Lower leg skin (tissue), 4 donors: ENCODE measurements around the gene EXOC6B. TPM values are rescaled to one million over a fixed set of nuclear protein-coding genes. Genes with fewer than 3 reads are reported as not detected.

Source experiments
- DNase-seq, 2 donors: peaks; one replicate each; pipeline ENCODE4 v3.0.0-alpha.2; 2019; ENCODE audit warnings: low spot score in 2 of 2
- H3K4me3 ChIP-seq: fragments of 200-600 bp; sonication (generic); 2 replicates; pipeline ENCODE4 v1.5.1; 2017; ENCODE audit warnings: mild to moderate bottlenecking, low read depth; ENCODE audit not compliant: poor library complexity, severe bottlenecking
- POLR2A ChIP-seq, 2 donors: fragments of 450-650 bp; IDR thresholded peaks; one replicate each; pipeline ENCODE4 v1.6.1; 2016 to 2017; ENCODE audit warnings: antibody characterized with exemption in 2 of 2, mild to moderate bottlenecking in 1 of 2, moderate library complexity in 1 of 2
- whole genome bisulfite sequencing, 2 donors: methylation state at CpG; one replicate each; pipeline ENCODE4 v1.1.5; 2018; 5-methylcytosine and 5-hydroxymethylcytosine counted together
- intact Hi-C: fragments of 100-400 bp; cut with DNase I; formaldehyde crosslinking; loops from one replicate; pipeline ENCODE4 v1.15.0; 2023; ENCODE audit warnings: low total_unique reads
- total RNA-seq, 4 donors: library from RNA; depleted of rRNA; stranded (reverse); fragments of >200 nt; gene quantifications; one replicate each; pipeline ENCODE4 v1.1.0, GENCODE V29; 2016
- TF ChIP-seq, protein P1 (sequence below), 3 donors: fragments of 450-650 bp; IDR thresholded peaks; one replicate each; pipeline ENCODE4 v1.5.1; 2016; ENCODE audit warnings: antibody characterized with exemption in 3 of 3, mild to moderate bottlenecking in 3 of 3, moderate library complexity in 2 of 3

The EXOC6B gene
- total RNA-seq, 4 donors from 2014 or later, result 85.8 to 164 (median 103) TPM

DNA sequence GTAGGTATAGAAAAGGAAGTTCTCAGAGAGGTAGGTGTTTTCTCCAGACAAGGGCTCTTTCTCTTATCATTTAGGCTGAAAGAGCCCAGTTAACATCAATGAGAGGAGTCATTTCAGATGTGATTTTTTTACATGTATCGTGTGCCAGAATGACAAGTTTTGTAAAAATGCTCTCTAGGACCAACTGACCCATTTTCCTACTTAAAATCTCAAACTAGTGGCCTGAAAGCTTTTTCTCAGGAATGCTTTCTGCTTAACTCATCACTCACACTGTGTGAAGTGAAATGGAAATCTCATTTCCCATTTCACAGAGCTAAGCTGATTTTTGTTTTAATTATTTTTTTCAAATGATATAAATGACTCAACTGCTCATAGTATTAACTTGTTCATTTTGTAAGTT, 549.5 kb downstream of the EXOC6B start:
- intact Hi-C loops, result no loop called here
- H3K4me3 ChIP-seq, result no peak overlapping the region
- no peak for TF ChIP-seq POLR2A (IDR thresholded peaks at IDR 0.05)
- TF ChIP-seq, protein P1, sequence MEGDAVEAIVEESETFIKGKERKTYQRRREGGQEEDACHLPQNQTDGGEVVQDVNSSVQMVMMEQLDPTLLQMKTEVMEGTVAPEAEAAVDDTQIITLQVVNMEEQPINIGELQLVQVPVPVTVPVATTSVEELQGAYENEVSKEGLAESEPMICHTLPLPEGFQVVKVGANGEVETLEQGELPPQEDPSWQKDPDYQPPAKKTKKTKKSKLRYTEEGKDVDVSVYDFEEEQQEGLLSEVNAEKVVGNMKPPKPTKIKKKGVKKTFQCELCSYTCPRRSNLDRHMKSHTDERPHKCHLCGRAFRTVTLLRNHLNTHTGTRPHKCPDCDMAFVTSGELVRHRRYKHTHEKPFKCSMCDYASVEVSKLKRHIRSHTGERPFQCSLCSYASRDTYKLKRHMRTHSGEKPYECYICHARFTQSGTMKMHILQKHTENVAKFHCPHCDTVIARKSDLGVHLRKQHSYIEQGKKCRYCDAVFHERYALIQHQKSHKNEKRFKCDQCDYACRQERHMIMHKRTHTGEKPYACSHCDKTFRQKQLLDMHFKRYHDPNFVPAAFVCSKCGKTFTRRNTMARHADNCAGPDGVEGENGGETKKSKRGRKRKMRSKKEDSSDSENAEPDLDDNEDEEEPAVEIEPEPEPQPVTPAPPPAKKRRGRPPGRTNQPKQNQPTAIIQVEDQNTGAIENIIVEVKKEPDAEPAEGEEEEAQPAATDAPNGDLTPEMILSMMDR (IDR thresholded peaks at IDR 0.05), result no peak
- WGBS, 2 donors, result 78 to 87% methylated on average over 1 of the region's 1 CpG
- DNase-seq, result no peak

DNA sequence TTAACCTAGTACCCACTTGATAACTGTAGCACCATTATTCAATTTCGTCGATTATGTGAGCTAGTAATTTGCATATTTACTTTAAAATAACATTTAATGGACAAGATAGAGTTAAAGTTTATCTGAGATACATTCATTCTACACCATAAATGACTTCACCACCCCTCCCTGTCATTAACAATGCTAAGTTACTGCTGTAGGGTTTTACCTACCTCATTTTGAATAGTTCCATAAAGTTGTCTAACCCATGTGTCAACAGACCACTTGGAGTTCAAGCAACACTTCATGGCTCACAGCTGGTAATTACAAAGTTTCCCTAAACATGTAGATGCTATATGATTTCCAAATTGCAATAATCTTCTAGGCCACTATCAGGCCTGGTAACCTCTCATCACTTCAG, 550.7 kb downstream of the EXOC6B start:
- intact Hi-C loops, result no loop called here
- TF ChIP-seq, protein P1 (IDR thresholded peaks at IDR 0.05), result no peak
- TF ChIP-seq POLR2A (IDR thresholded peaks at IDR 0.05), result no peak
- no peak for DNase-seq
- no peak overlapping the region for H3K4me3 ChIP-seq
- 94 to 95% methylated on average over 2 of the region's 2 CpGs for WGBS, 2 donors

DNA sequence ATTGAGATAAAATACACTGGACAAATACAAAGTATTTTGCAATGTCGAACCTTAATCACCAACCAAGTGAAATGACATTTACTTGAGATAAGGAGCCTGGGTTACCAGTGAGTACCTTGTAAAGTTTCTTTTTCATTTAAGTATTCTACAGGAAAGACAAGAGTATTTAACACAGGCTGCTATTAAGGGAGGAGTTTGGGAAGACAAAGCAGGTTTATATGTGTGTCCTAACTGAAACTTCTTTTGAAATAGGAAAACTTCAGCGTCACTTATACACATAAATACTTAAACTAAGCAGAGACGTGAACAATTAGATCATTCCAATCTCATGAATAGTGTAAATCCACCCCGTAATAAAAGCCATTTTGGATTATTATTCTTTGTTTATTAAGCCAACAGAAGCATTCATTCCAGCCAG, 551.4 kb downstream of the EXOC6B start:
- 61 to 69% methylated on average over 4 of the region's 4 CpGs for WGBS, 2 donors
- intact Hi-C loops, result no loop called here
- TF ChIP-seq, protein P1 (IDR thresholded peaks at IDR 0.05), result no peak
- TF ChIP-seq POLR2A (IDR thresholded peaks at IDR 0.05), result no peak
- DNase-seq, result no peak
- no peak overlapping the region for H3K4me3 ChIP-seq

DNA sequence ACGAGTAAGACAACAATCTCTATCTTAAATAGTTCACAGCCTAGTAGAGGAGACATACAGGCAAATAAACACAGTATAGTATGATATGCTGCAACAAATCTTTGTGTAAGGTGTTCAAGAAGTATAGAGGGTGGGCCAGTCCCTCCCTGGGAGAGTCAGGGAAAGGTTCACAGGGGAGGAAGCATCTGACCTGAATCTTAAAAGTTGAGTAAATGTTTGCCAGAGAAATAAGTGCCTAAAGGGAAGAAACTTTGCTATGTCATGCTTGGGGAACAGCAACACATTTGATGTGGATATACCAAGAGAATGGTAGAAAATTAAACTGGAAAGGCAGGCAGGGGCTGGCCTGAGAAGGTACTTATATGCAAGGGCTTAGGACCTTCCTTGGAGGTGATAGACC, 552.4 kb downstream of the EXOC6B start:
- 41 to 48% methylated on average over 1 of the region's 1 CpG for WGBS, 2 donors
- no peak for DNase-seq
- intact Hi-C loops, result no loop called here
- no peak overlapping the region for H3K4me3 ChIP-seq
- TF ChIP-seq POLR2A (IDR thresholded peaks at IDR 0.05), result no peak

DNA sequence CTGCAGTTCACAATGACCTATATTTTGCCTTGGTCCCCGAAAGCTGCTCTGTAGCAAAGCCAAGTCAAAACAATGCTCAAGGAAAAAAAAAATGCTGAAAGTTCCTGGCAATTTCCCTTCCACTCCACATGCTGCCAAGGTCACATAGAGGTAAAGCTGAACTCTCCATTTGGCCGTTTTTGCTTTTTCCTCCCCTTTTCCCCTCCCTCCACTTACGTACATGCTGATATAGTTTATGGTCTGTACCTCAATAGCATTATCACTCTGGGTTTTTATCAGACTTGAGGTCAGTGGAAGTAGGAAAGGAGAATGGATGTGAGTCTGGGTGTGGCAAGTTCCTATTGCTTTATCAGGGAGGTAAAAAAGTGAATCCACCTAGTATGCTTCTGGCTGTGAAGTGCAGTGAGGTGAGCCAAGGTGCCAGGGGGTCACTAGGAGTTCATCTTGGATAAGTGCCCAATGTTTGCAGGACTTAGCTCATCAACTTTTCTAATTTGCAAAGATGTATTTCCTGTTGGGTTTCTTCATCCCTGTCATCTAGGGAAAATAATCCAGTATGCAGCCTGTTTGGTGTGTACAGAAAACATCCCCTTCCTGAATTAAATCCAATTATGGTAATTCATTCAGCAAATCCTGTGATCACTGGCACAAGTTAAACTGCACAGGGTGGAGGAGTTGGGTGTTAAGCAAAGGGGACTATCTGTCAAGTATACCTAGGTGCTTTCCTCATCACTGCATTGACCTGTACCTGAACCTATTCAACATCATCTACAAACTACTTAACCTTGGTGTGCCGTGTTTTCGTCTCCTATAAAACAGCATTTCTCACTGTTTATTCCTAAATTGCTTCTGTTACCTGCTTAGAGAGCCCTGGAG, 553.8 kb downstream of the EXOC6B start:
- DNase-seq, result no peak
- intact Hi-C loops, result no loop called here
- 41 to 46% methylated on average over 5 of the region's 5 CpGs for WGBS, 2 donors
- no peak for TF ChIP-seq POLR2A (IDR thresholded peaks at IDR 0.05)
- TF ChIP-seq, protein P1 (IDR thresholded peaks at IDR 0.05), result no peak
- H3K4me3 ChIP-seq, result no peak overlapping the region

DNA sequence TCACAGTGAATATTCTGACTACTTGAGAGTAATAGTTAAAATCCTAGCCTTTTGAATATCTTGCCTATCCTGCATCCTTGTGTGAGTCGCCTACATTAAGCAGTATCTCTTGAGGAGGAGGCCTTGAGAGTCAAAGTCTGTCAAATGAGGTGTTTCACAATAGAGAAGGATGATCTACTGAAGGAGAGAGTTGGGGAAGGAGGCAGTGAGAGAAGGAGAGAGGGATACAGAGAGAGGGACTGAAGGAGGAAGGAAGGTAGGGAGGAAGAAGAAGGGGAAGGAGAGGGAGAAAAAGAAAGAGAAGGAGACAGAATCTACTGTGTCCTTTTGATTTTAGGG, 554.6 kb downstream of the EXOC6B start:
- WGBS, 2 donors, result 91 to 100% methylated on average over 1 of the region's 1 CpG
- intact Hi-C loops, result no loop called here
- DNase-seq, result no peak
- no peak for TF ChIP-seq POLR2A (IDR thresholded peaks at IDR 0.05)
- TF ChIP-seq, protein P1 (IDR thresholded peaks at IDR 0.05), result no peak
- no peak overlapping the region for H3K4me3 ChIP-seq
